OCI-LY3 (cell line): ENCODE measurements around the gene DNAH11.
A peak's percentile ranks its signal among the peaks of the same experiment; 100 is the strongest.

ENCODE experiments used
- H2AFZ ChIP-seq: fragments of 200-600, 300-600 bp; shearing (Covaris generic); 2 replicates; pipeline ENCODE4 v1.6.0; 2014; ENCODE audit warnings: antibody characterized with exemption, low read depth, low read length
- H3K27ac ChIP-seq: fragments of 200-600, 300-600 bp; sonication (generic); 2 replicates; pipeline ENCODE4 v1.5.1; 2014; ENCODE audit warnings: mild to moderate bottlenecking, low read length, moderate library complexity, mixed read lengths
- H3K27me3 ChIP-seq: fragments of 200-600, 300-600 bp; sonication (generic); 2 replicates; pipeline ENCODE4 v1.6.1; 2014; ENCODE audit warnings: low read depth, low read length, mixed read lengths
- H3K36me3 ChIP-seq: fragments of 200-600, 300-600 bp; sonication (generic); replicated peaks from 2 replicates; pipeline ENCODE3; 2014; ENCODE audit warnings: low read depth, low read length, mixed read lengths
- H3K4me1 ChIP-seq: fragments of 300-600, 200-600 bp; sonication (generic); 2 replicates; pipeline ENCODE4 v1.6.1; 2014; ENCODE audit warnings: low read length, mixed read lengths
- H3K4me2 ChIP-seq: fragments of 200-600, 300-600 bp; sonication (generic); 2 replicates; pipeline ENCODE4 v1.6.1; 2014; ENCODE audit warnings: low read length, mixed read lengths
- H3K4me3 ChIP-seq: fragments of 300-600, 200-600 bp; sonication (generic); 2 replicates; pipeline ENCODE4 v1.5.1; 2014; ENCODE audit warnings: antibody characterized with exemption, mild to moderate bottlenecking, low read length, moderate library complexity
- H3K79me2 ChIP-seq: fragments of 300-600, 200-600 bp; shearing (Covaris generic); 2 replicates; pipeline ENCODE4 v1.6.1; 2014; ENCODE audit warnings: mild to moderate bottlenecking, low read length, mixed read lengths
- H3K9ac ChIP-seq: fragments of 300-600, 200-600 bp; shearing (Covaris generic); 2 replicates; pipeline ENCODE4 v1.6.0; 2014; ENCODE audit warnings: mild to moderate bottlenecking, low read length, moderate library complexity
- H3K9me3 ChIP-seq: fragments of 200-600, 300-600 bp; shearing (Covaris generic); 2 replicates; pipeline ENCODE4 v1.6.1; 2014; ENCODE audit warnings: low read length, mixed read lengths; ENCODE audit not compliant: insufficient read depth
- H4K20me1 ChIP-seq: fragments of 200-600, 300-600 bp; sonication (generic); 2 replicates; pipeline ENCODE4 v1.6.1; 2016; ENCODE audit warnings: low read length, mixed read lengths; ENCODE audit not compliant: insufficient read depth
- CTCF ChIP-seq: fragments of 200-600, 300-600 bp; sonication (generic); IDR thresholded peaks from 2 replicates; pipeline ENCODE4 v1.5.1; 2014; ENCODE audit warnings: antibody characterized with exemption, low read length, low read depth
- EZH2phosphoT487 ChIP-seq: fragments of 200-600 bp; shearing (Covaris generic); IDR thresholded peaks from 2 replicates; pipeline ENCODE4 v1.6.1; 2018; ENCODE audit warnings: antibody characterized with exemption, mixed run types, low read depth

DNAH11 gene

GRCh38 chr7:21762469-21762868 lies 219.6 kb downstream of the DNAH11 start:
- Histone ChIP-seq H2AFZ (no peak overlapping the region), H3K4me2 (no peak overlapping the region), H4K20me1 (no peaks in the 10 kb centered on the region), H3K4me1 (0 out of 2 replicates have a peak, but pooled peaks cover under 1% of the 10 kb centered on the region), H3K27me3 (peaks cover 7% of the 10 kb centered on the region; the same call in 1 of the 2 replicates), H3K27ac (no peak overlapping the region), H3K79me2 (no peaks in the 10 kb centered on the region), H3K4me3 (no peak overlapping the region), H3K36me3 (no peaks in the 10 kb centered on the region), H3K9ac (no peak overlapping the region), H3K9me3 (no peaks in the 10 kb centered on the region)
- TF ChIP-seq EZH2phosphoT487: no peak
- TF ChIP-seq CTCF: no peak

- H3K79me2 ChIP-seq: no peaks in the 10 kb centered on the region
- H3K27me3 ChIP-seq: peaks cover 15% of the 10 kb centered on the region
- H3K9me3 ChIP-seq: no peaks in the 10 kb centered on the region
- no peak overlapping the region for H3K4me3 ChIP-seq
- no peak overlapping the region for H2AFZ ChIP-seq
- no peak overlapping the region for H3K9ac ChIP-seq
- no peaks in the 10 kb centered on the region for H3K36me3 ChIP-seq
- H3K4me2 ChIP-seq: no peak overlapping the region
- H4K20me1 ChIP-seq: no peaks in the 10 kb centered on the region
- no peak for TF ChIP-seq EZH2phosphoT487
- TF ChIP-seq CTCF: no peak
- no peak overlapping the region for H3K27ac ChIP-seq
- H3K4me1 ChIP-seq: 0 out of 2 replicates have a peak, but pooled peaks cover 8% of the 10 kb centered on the region
Measured at GRCh38 chr7:21763818-21764217, 221.0 kb downstream of the DNAH11 start.

GRCh38 chr7:21766218-21766617 lies 223.4 kb downstream of the DNAH11 start:
- Histone ChIP-seq H3K27ac (no peak overlapping the region), H2AFZ (no peak overlapping the region), H3K4me3 (no peak overlapping the region), H3K4me2 (no peak overlapping the region), H4K20me1 (no peaks in the 10 kb centered on the region), H3K36me3 (no peaks in the 10 kb centered on the region), H3K9ac (no peak overlapping the region), H3K79me2 (no peaks in the 10 kb centered on the region), H3K27me3 (peaks cover 11% of the 10 kb centered on the region), H3K9me3 (no peaks in the 10 kb centered on the region), H3K4me1 (0 out of 2 replicates have a peak, but pooled peaks cover 8% of the 10 kb centered on the region)
- TF ChIP-seq EZH2phosphoT487 (no peak), CTCF (no peak)

GRCh38 chr7:21767300-21767900 lies 224.6 kb downstream of the DNAH11 start:
- Histone ChIP-seq H3K27me3 (peaks cover 11% of the 10 kb centered on the region), H4K20me1 (no peaks in the 10 kb centered on the region), H3K9me3 (no peaks in the 10 kb centered on the region), H2AFZ (no peak overlapping the region), H3K9ac (no peak overlapping the region), H3K27ac (no peak overlapping the region), H3K36me3 (no peaks in the 10 kb centered on the region), H3K4me3 (no peak overlapping the region), H3K4me1 (0 out of 2 replicates have a peak, but pooled peaks cover 8% of the 10 kb centered on the region), H3K79me2 (no peaks in the 10 kb centered on the region), H3K4me2 (peak overlapping the region; percentile 17; the same call in 1 of the 2 replicates)
- no peak for TF ChIP-seq EZH2phosphoT487
- peak; percentile 86 for TF ChIP-seq CTCF
